DOHH2 (cell line): ENCODE data around the gene KIF18A.

Experiments
- H3F3A ChIP-seq: fragments of 200-600 bp; sonication (generic), shearing (Covaris generic); 2 replicates; pipeline ENCODE4 v1.6.0; 2016; ENCODE audit warnings: antibody characterized with exemption, mild to moderate bottlenecking; ENCODE audit not compliant: control insufficient read depth, insufficient read depth
- H3K27ac ChIP-seq: fragments of 200-600 bp; sonication (generic); 2 replicates; pipeline ENCODE4 v1.5.1; 2014; ENCODE audit warnings: low read depth, mild to moderate bottlenecking, low read length, moderate library complexity
- H3K27me3 ChIP-seq: fragments of 200-600 bp; sonication (generic); 2 replicates; pipeline ENCODE4 v1.6.1; 2014; ENCODE audit warnings: mild to moderate bottlenecking, low read length, mixed read lengths; ENCODE audit not compliant: control insufficient read depth
- H3K36me3 ChIP-seq: fragments of 200-600 bp; sonication (generic); 2 replicates; pipeline ENCODE4 v1.6.1; 2014; ENCODE audit warnings: mild to moderate bottlenecking, low read length, moderate library complexity, mixed read lengths; ENCODE audit not compliant: control insufficient read depth
- H3K4me1 ChIP-seq: fragments of 200-600 bp; sonication (generic); 2 replicates; pipeline ENCODE4 v1.6.1; 2014; ENCODE audit warnings: mild to moderate bottlenecking, low read length, mixed read lengths; ENCODE audit not compliant: control insufficient read depth
- H3K4me2 ChIP-seq: fragments of 200-600 bp; sonication (generic); 2 replicates; pipeline ENCODE4 v1.6.0; 2014; ENCODE audit warnings: mild to moderate bottlenecking, low read length, moderate library complexity
- H3K4me3 ChIP-seq: fragments of 200-600 bp; sonication (generic); 2 replicates; pipeline ENCODE4 v1.5.1; 2014; ENCODE audit warnings: mild to moderate bottlenecking, low read length, mixed read lengths
- H3K79me2 ChIP-seq: fragments of 200-600 bp; sonication (generic); 2 replicates; pipeline ENCODE4 v1.6.1; 2014; ENCODE audit warnings: mild to moderate bottlenecking, low read length, mixed read lengths; ENCODE audit not compliant: control insufficient read depth
- H3K9me2 ChIP-seq: fragments of 200-600 bp; sonication (generic); replicated peaks from 2 replicates; pipeline ENCODE4 v1.6.1; 2014; ENCODE audit warnings: mild to moderate bottlenecking, low read length, mixed read lengths; ENCODE audit not compliant: control insufficient read depth
- H3K9me3 ChIP-seq: fragments of 200-600 bp; sonication (generic); 2 replicates; pipeline ENCODE4 v1.6.1; 2014; ENCODE audit warnings: antibody characterized with exemption, low read length, mixed read lengths; ENCODE audit not compliant: control insufficient read depth, insufficient read depth
- H4K20me1 ChIP-seq: fragments of 200-600 bp; sonication (generic); 2 replicates; pipeline ENCODE4 v1.6.0; 2014; ENCODE audit warnings: low read depth, mild to moderate bottlenecking, antibody characterized with exemption, low read length, moderate library complexity; ENCODE audit not compliant: control insufficient read depth, insufficient read depth
- CTCF ChIP-seq: fragments of 200-600 bp; sonication (generic); IDR thresholded peaks from one replicate; pipeline ENCODE4 v1.5.1; 2014; ENCODE audit warnings: antibody characterized with exemption, mild to moderate bottlenecking, low read depth, low read length; ENCODE audit not compliant: poor library complexity, severe bottlenecking
- EZH2phosphoT487 ChIP-seq: fragments of 200-600 bp; sonication (generic); IDR thresholded peaks from 2 replicates; pipeline ENCODE4 v1.6.1; 2017; ENCODE audit warnings: borderline replicate concordance, mild to moderate bottlenecking, antibody characterized with exemption, low read length, moderate library complexity, mixed read lengths

Gene KIF18A

DNA sequence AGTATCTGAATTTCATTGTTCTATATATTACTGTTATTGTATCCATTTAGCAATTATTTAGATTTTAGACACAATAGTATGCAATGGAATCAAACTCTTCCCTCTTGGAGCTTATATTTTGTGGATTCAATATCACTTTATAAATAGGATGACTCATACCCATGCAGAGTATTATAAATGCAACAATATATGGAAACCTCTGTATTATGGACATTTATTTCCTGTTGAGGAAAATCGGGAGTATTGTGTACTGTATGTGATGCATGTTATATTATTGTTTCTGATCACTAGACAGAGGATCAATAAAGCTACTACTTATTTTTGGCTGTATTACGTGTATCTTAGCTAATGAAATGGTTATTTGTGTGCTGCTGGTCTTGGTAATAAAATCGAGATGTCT, 1.0 kb upstream of the KIF18A start:
- no peaks in the 10 kb centered on the region for H4K20me1 ChIP-seq
- 0 out of 2 replicates have a peak, but pooled peaks cover 4% of the 10 kb centered on the region for H3F3A ChIP-seq
- H3K36me3 ChIP-seq = peaks cover 26% of the 10 kb centered on the region
- peak overlapping the region; percentile 62 for H3K27ac ChIP-seq
- H3K27me3 ChIP-seq = no peaks in the 10 kb centered on the region
- no peaks in the 10 kb centered on the region for H3K9me3 ChIP-seq
- TF ChIP-seq CTCF (no peak), EZH2phosphoT487 (no peak)
- peak overlapping the region; percentile 89 for H3K4me3 ChIP-seq
- peaks cover 90% of the 10 kb centered on the region for H3K79me2 ChIP-seq
- H3K4me2 ChIP-seq = peak overlapping the region; percentile 83
- H3K4me1 ChIP-seq = peaks cover 43% of the 10 kb centered on the region
- H3K9me2 ChIP-seq = no peaks in the 10 kb centered on the region

DNA sequence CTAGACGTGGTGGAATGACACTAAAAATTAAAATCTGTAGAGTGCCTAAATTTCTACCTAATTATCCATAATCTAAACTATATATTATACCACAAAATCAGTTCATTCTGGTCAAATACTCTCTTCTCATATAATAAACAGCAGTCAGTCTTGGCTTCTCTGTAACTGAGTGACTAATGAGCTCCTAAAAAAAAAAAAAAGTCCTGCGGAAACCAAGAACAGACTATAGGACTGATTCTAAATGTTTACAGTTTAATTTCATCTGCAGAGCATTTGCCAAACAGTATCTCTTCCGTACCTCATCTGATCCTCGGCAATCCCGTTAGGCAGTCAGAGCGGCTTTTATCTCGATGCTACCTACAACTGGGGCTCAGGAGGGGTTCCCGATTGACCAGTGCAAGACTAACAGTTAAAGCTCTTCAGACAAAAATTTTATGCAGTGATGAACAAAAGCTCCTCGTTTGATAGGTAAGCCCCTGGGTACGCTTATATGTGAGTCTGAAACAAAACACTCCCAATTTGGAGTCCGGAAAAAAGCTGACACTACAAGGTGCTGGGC, 686 bp downstream of the KIF18A start:
- Histone ChIP-seq H3K9me2 (no peaks in the 10 kb centered on the region), H3K27me3 (no peaks in the 10 kb centered on the region), H3K36me3 (peaks cover 28% of the 10 kb centered on the region), H3K4me1 (peaks cover 43% of the 10 kb centered on the region), H3K4me2 (peak overlapping the region; percentile 69), H3K4me3 (peak overlapping the region; percentile 89), H3K27ac (peak overlapping the region; percentile 71), H3K9me3 (no peaks in the 10 kb centered on the region), H3K79me2 (peaks cover 97% of the 10 kb centered on the region), H4K20me1 (no peaks in the 10 kb centered on the region), H3F3A (0 out of 2 replicates have a peak, but pooled peaks cover 4% of the 10 kb centered on the region)
- TF ChIP-seq EZH2phosphoT487 (no peak), CTCF (no peak)

DNA sequence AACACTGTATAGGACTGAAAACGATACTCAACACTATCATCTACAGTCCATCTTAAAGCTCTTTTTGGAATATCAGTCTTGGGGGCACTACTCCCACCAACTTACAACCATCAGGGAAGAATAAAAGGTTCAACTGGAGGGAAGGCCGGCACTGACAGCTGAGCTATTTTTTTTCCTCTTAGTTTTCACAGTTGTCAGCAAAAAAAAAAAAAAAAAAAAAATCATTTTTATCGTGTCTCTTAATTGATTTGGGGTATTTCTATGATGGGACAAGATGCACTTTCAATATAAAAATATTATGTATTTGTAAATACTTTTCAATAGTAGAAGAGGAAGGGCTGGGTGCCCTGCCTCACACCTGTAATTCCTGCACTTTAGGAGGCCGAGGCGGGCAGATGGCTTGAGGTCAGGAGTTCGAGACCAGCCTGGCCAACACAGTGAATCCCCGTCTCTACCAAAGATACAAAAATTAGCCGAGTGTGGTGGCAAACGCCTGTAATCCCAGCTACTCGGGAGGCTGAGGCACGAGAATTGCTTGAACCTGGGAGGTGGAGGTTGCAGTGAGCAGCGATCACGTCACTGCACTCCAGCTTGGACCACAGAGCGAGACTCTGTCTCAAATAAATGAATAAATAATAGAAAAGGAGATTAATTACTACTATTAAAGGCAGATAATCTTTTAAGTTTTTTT, 1.5 kb downstream of the KIF18A start:
- 0 out of 2 replicates have a peak, but pooled peaks cover 4% of the 10 kb centered on the region for H3F3A ChIP-seq
- H3K36me3 ChIP-seq = peaks cover 35% of the 10 kb centered on the region
- H3K27ac ChIP-seq = no peak overlapping the region
- H3K9me2 ChIP-seq = no peaks in the 10 kb centered on the region
- H3K4me2 ChIP-seq = peak overlapping the region; percentile 69
- peak overlapping the region; percentile 89 for H3K4me3 ChIP-seq
- H4K20me1 ChIP-seq = no peaks in the 10 kb centered on the region
- H3K79me2 ChIP-seq = peaks cover 97% of the 10 kb centered on the region
- H3K9me3 ChIP-seq = no peaks in the 10 kb centered on the region
- no peak for TF ChIP-seq CTCF
- TF ChIP-seq EZH2phosphoT487 = no peak
- peaks cover 40% of the 10 kb centered on the region for H3K4me1 ChIP-seq
- H3K27me3 ChIP-seq = no peaks in the 10 kb centered on the region
